Activated CD8-positive, alpha-beta memory T cell treated with anti-CD3 and anti-CD28 coated beads for 48 hours (primary cell): ENCODE measurements around the gene NME2.

Source experiments
- DNase-seq, 3 experiments: peaks; one replicate each; pipeline ENCODE4 v3.0.0-alpha.2; 2020; ENCODE audit warnings: low read depth in 2 of 3, low spot score in 2 of 3

Gene NME2

GRCh38 chr17:51200295-51200694, 34.1 kb downstream of the NME2 start:
- no peak for DNase-seq

GRCh38 chr17:51200846-51201245, 34.6 kb downstream of the NME2 start:
- DNase-seq, result no peak

DNA sequence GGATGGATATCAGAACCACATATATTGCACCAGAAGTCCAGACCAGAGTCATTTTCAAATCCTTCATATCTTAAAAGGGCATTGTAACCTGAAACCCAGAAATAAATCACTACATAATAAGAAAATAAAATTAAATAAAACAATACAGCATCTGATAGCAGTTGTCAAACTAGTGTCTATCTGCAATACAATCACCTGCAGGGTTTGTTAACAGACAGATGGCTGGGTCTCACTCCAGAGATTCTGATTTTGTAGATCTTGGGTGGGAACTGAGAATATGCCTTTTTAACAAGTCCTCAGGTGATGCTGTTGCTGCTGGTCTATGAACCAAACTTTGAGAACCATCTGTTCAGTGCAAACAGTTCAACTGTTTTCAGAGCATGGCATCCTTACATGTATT, 37.6 kb downstream of the NME2 start:
- DNase-seq, result no peak

- no peak for DNase-seq
Measured at GRCh38 chr17:51214920-51215319, 48.7 kb downstream of the NME2 start.

- DNase-seq, result no peak
Measured at GRCh38 chr17:51217946-51218345, 51.7 kb downstream of the NME2 start.

GRCh38 chr17:51221322-51221721, 55.1 kb downstream of the NME2 start:
- no peak for DNase-seq
